HG03442 (cell line): ENCODE measurements around the gene ZNF429.
"Not testable (repeated sequence)": the region's sequence is repeated elsewhere in the genome, so short reads cannot be mapped to it uniquely, and the experiment has no call there.

ENCODE experiments used
- ATAC-seq: cut with Tn5 transposase; IDR thresholded peaks from one replicate; pipeline ENCODE4 v1.9.1; 2021; ENCODE audit warnings: mild to moderate bottlenecking, moderate library complexity; ENCODE audit not compliant: unreplicated experiment

Gene ZNF429

GRCh38 chr19:21512609-21513008 is 7.2 kb downstream of the ZNF429 start:
- not testable (repeated sequence) for ATAC-seq

GRCh38 chr19:21513651-21514050 is 8.2 kb downstream of the ZNF429 start:
- ATAC-seq = no peak

GRCh38 chr19:21519488-21519887 is 14.1 kb downstream of the ZNF429 start:
- no peak for ATAC-seq

GRCh38 chr19:21532904-21533303 is 27.5 kb downstream of the ZNF429 start:
- no peak for ATAC-seq

GRCh38 chr19:21536741-21537290 is 31.4 kb downstream of the ZNF429 start:
- not testable (repeated sequence) for ATAC-seq

- ATAC-seq = no peak
Measured at GRCh38 chr19:21559444-21559843, 54.0 kb downstream of the ZNF429 start.

- no peak for ATAC-seq
Measured at GRCh38 chr19:21564406-21564805, 59.0 kb downstream of the ZNF429 start.

GRCh38 chr19:21566073-21566472 is 60.7 kb downstream of the ZNF429 start:
- no peak for ATAC-seq

GRCh38 chr19:21567806-21568205 is 62.4 kb downstream of the ZNF429 start:
- not testable (repeated sequence) for ATAC-seq

GRCh38 chr19:21568816-21569493 is 63.6 kb downstream of the ZNF429 start:
- no peak for ATAC-seq

GRCh38 chr19:21569494-21569865 is 64.1 kb downstream of the ZNF429 start:
- no peak for ATAC-seq

- ATAC-seq = no peak
Measured at GRCh38 chr19:21571316-21571715, 65.9 kb downstream of the ZNF429 start.

- ATAC-seq = no peak
Measured at GRCh38 chr19:21574607-21575006, 69.2 kb downstream of the ZNF429 start.

- no peak for ATAC-seq
Measured at GRCh38 chr19:21576481-21576880, 71.1 kb downstream of the ZNF429 start.

GRCh38 chr19:21580101-21580500 is 74.7 kb downstream of the ZNF429 start:
- ATAC-seq = no peak

- ATAC-seq = no peak
Measured at GRCh38 chr19:21580818-21581217, 75.4 kb downstream of the ZNF429 start.

- ATAC-seq = no peak
Measured at GRCh38 chr19:21581646-21582240, 76.3 kb downstream of the ZNF429 start.

- no peak for ATAC-seq
Measured at GRCh38 chr19:21584537-21584936, 79.1 kb downstream of the ZNF429 start.

- ATAC-seq = no peak
Measured at GRCh38 chr19:21585281-21585890, 80.0 kb downstream of the ZNF429 start.

- no peak for ATAC-seq
Measured at GRCh38 chr19:21586311-21587116, 81.1 kb downstream of the ZNF429 start.

GRCh38 chr19:21587117-21587461 is 81.7 kb downstream of the ZNF429 start:
- ATAC-seq = no peak
